Urinary bladder (tissue), 4 donors: Measurements from ENCODE around the gene TRNP1. TPM values are rescaled to one million over a fixed set of nuclear protein-coding genes. Genes with fewer than 3 reads are reported as not detected.
A peak's percentile ranks its signal among the peaks of the same experiment; 100 is the strongest.
"Not testable (repeated sequence)": the region's sequence is repeated elsewhere in the genome, so short reads cannot be mapped to it uniquely, and the experiment has no call there.

ENCODE experiments used
- DNase-seq: peaks from one replicate; pipeline ENCODE4 v3.0.0-alpha.2; 2015; ENCODE audit errors: extremely low spot score
- H3K27ac ChIP-seq: one replicate; pipeline ENCODE4 v1.5.1; 2013; ENCODE audit warnings: low read depth, mild to moderate bottlenecking, moderate library complexity
- H3K36me3 ChIP-seq: one replicate; pipeline ENCODE4 v1.6.1; 2013; ENCODE audit warnings: mild to moderate bottlenecking, moderate library complexity; ENCODE audit not compliant: insufficient read depth
- H3K4me1 ChIP-seq: one replicate; pipeline ENCODE4 v1.6.1; 2013; ENCODE audit warnings: mild to moderate bottlenecking, moderate library complexity; ENCODE audit not compliant: insufficient read depth
- H3K4me3 ChIP-seq: one replicate; pipeline ENCODE4 v1.5.1; 2013; ENCODE audit warnings: low read depth, low read length
- WGBS: extraction: QIAGEN DNeasy Blood & Tissue Kit; methylation state at CpG from one replicate; pipeline ENCODE4 v1.1.7; 2013; 5-methylcytosine and 5-hydroxymethylcytosine counted together
- polyA plus RNA-seq: library from polyadenylated mRNA; stranded (reverse); fragments of 200-250 nt; gene quantifications from one replicate; pipeline ENCODE4 v1.2.3, GENCODE V29; 2013
- total RNA-seq: library from RNA; depleted of rRNA; stranded (reverse); fragments of >200 nt; gene quantifications from one replicate; pipeline ENCODE4 v1.2.3, GENCODE V29; 2014
- donor health status: healthy with polysubstance abuse.
- donor health status: healthy.

Gene TRNP1
- total RNA-seq (7.1 TPM), polyA plus RNA-seq (31.4 TPM)

DNA sequence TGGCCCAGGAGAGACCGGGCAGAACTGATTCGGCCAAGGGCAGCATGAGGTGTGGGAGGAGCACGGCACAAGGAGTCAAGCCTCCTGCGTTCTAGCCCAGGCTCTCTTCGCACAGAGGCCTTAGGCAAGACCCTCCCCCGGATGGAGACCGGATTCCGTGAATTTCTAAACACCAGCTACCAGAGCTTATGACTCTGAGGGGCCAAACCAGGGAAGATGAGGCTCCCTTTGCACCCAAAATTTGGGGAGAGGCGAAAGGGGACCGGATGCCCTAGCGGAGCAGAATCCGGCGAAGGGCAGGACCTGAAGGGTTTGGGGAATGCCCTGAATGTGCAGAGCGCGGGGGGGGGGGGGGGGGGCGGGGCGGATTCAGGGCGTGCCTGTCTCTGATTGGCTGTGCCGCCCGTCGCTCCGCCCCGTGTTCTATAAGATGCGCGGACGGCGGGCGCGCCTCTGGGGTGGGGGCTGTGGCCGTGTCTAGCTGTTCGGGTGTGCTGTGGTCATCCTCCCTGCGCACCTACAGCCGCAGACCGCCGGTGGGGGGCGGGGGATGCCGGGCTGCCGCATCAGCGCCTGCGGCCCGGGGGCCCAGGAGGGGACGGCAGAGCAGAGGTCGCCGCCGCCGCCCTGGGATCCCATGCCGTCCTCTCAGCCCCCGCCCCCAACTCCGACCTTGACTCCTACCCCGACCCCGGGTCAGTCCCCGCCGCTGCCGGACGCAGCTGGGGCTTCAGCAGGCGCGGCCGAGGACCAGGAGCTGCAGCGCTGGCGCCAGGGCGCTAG, at the start of gene TRNP1:
TSS of gene TRNP1 (plus strand) at position 456 of the 783 bp plus-strand sequence. CDS start at position 551, 95 bp downstream.
- Histone ChIP-seq H3K4me1 (peaks cover 1% of the 10 kb centered on the region), H3K27ac (peak within 1 kb of the TSS; percentile 74), H3K36me3 (no peaks in the 10 kb centered on the region), H3K4me3 (peak within 1 kb of the TSS; percentile 82)
- DNase-seq, result no peak
- under 1% methylated on average over 58 of the region's 61 CpGs for WGBS

- WGBS, result 55% methylated on average over 2 of the region's 2 CpGs
- peaks cover 3% of the 10 kb centered on the region for H3K36me3 ChIP-seq
Measured at GRCh38 chr1:26945138-26945537, 48.4 kb upstream of the TRNP1 start.

DNA sequence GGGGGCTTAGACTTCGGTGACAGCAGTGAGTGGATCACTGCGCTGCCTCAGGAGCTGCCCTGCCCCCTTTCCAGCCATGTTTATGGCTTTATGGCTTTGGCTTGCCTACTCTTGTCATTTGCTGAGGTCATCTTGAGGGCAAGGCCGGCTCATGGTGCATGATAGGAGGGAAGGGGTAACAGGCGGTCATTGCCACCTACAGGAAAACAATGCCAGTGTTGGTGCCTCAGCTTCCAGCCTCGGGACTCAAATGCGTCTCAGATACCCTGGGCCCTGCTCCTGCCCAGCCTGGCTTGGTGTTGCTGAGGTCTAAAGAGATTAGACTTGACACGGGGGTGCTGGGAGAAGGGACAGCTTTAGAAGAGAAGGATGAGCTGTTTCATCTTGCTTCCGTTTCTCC, 47.8 kb upstream of the TRNP1 start:
- peaks cover 3% of the 10 kb centered on the region for H3K36me3 ChIP-seq
- no peak overlapping the region for H3K4me3 ChIP-seq
- DNase-seq, result no peak
- 58% methylated on average over 8 of the region's 8 CpGs for WGBS
- H3K27ac ChIP-seq, result no peak overlapping the region
- no peaks in the 10 kb centered on the region for H3K4me1 ChIP-seq

More at GRCh38 chr1:26945138-26945537, 48.4 kb upstream of the TRNP1 start:
- Histone ChIP-seq H3K4me3 (no peak overlapping the region), H3K27ac (no peak overlapping the region), H3K4me1 (no peaks in the 10 kb centered on the region)
- no peak for DNase-seq

GRCh38 chr1:26946270-26946669, 47.2 kb upstream of the TRNP1 start:
- DNase-seq, result no peak
- no peaks in the 10 kb centered on the region for H3K4me1 ChIP-seq
- whole genome bisulfite sequencing, result 70% methylated on average over 4 of the region's 4 CpGs
- peaks cover 3% of the 10 kb centered on the region for H3K36me3 ChIP-seq
- H3K27ac ChIP-seq, result peak overlapping the region; percentile 1
- no peak overlapping the region for H3K4me3 ChIP-seq

- 90% methylated on average over 16 of the region's 16 CpGs for WGBS
- H3K4me3 ChIP-seq, H3K4me1 ChIP-seq, DNase-seq, H3K27ac ChIP-seq, H3K36me3 ChIP-seq: not testable (repeated sequence)
Measured at GRCh38 chr1:26948725-26949057, 44.8 kb upstream of the TRNP1 start.

DNA sequence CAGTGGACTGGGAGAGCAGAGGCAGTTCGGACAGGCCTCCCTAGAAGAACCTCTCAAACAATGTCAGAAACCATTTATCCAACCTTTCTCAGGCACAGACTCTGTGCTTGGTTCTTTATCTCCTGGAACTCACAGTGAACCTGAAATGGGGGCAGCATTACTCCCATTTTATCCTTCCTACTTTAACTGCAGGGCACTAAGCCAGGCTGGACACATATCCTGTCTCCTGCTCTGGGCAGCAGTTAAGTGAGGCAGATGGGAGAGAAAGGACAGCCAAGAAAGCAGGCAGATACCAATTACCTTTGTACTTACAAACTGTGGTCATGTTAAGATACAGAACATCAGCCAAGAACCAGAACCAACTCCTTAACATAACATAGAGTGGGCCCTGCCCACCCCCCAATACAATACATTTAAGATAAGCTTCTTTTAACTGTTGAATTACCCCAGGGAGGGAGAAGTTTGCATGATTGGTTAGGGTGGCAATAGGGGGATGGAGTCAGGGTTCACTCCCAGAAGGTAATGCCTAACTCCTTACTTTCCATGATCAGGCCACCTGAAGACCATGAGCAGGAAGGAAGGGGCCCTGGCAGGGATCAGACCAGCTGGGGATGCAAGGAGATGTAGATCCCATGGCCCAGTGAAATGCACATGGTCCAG, 44.1 kb upstream of the TRNP1 start:
- H3K4me1 ChIP-seq, result no peaks in the 10 kb centered on the region
- no peak for DNase-seq
- WGBS, result 52% methylated on average over 1 of the region's 1 CpG
- H3K36me3 ChIP-seq, result no peaks in the 10 kb centered on the region
- H3K27ac ChIP-seq, result no peak overlapping the region
- no peak overlapping the region for H3K4me3 ChIP-seq

GRCh38 chr1:26949926-26950319, 43.6 kb upstream of the TRNP1 start:
- Histone ChIP-seq H3K4me3 (no peak overlapping the region), H3K36me3 (no peaks in the 10 kb centered on the region), H3K4me1 (no peaks in the 10 kb centered on the region), H3K27ac (no peak overlapping the region)
- WGBS, result 70% methylated on average over 3 of the region's 3 CpGs
- no peak for DNase-seq

- no peak overlapping the region for H3K4me3 ChIP-seq
- no peak overlapping the region for H3K27ac ChIP-seq
- WGBS, result 64% methylated on average over 8 of the region's 8 CpGs
- no peaks in the 10 kb centered on the region for H3K4me1 ChIP-seq
- DNase-seq, result no peak
- H3K36me3 ChIP-seq, result no peaks in the 10 kb centered on the region
Measured at GRCh38 chr1:26950602-26951001, 42.9 kb upstream of the TRNP1 start.

DNA sequence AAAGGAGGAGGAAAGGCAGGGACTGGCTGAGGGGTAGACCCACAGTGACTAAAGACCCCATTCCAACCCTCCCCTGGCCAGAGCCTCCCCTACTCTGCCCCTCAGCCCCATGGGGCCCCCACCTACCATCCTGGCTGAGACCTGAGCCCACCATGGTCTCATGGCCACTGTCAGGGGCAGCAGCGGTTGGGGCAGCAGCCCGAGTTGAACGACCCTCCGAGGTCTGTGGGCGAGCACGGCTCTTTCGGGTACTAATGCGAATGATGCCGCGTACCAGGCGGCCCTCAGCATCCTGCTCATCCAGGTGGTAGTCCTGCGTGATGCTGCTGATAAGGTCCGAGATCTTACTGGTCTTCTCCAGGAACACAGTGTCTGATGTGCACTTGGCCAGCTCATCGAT, 42.3 kb upstream of the TRNP1 start:
- Histone ChIP-seq H3K4me1 (no peaks in the 10 kb centered on the region), H3K27ac (no peak overlapping the region), H3K4me3 (no peak overlapping the region), H3K36me3 (no peaks in the 10 kb centered on the region)
- DNase-seq, result no peak
- WGBS, result 93% methylated on average over 14 of the region's 14 CpGs

DNA sequence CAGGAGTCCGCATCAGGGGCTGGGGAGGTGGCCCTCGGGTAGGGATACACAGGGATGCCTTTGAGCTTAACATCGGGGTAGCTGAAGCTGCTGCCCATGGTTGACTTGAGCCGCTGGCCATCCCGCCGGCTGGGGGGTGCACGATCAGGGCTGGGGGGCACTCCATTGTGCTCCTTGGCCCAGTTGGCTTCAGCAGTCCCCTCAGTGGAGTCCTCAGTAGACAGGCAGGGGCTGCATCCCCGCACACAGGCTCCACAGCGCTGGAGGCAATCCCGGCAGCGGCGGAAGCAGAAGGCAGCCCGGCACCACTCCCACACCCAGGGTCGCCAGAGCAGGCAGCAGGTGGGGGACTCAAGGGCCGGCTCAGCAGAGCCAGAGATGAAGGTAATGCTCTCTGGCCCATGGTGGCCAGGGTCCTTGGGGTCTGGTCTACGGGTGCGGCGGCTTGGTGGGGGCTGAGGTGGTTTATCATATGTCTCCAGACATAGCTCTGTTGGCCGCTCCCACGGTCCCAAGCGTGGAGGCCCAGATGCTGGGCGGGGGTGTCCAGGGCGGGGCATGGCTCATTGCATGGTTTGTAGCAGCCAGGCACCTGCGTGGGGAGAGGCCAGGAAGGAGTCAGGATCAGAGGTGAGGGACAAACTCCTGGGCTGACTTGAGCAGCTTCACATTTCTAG, 41.5 kb upstream of the TRNP1 start:
- no peak for DNase-seq
- Histone ChIP-seq H3K36me3 (no peaks in the 10 kb centered on the region), H3K27ac (no peak overlapping the region), H3K4me3 (no peak overlapping the region), H3K4me1 (no peaks in the 10 kb centered on the region)
- WGBS, result 86% methylated on average over 24 of the region's 24 CpGs

- WGBS, result 95% methylated on average over 5 of the region's 5 CpGs
- Histone ChIP-seq H3K4me1 (no peaks in the 10 kb centered on the region), H3K4me3 (no peak overlapping the region), H3K27ac (no peak overlapping the region), H3K36me3 (no peaks in the 10 kb centered on the region)
- DNase-seq, result no peak
Measured at GRCh38 chr1:26953374-26953773, 40.1 kb upstream of the TRNP1 start.

DNA sequence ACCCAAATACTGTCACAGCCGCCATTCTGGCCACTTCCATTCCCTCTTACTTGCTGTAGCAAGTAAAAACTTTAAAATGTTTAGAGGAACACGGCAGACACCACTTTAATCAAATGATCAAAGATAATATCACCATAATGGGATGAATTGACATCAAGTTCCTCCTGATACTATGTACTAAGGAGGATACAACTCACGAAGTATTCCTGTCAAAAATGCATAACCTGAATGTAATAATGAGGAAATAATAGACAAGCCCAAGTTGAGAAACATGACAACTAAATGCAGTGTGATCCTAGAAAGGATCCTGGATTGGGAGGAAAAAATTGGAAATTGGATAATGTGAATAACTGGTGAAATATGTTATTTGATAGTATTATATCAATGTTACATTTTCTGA, 37.2 kb upstream of the TRNP1 start:
- Histone ChIP-seq H3K4me3 (no peak overlapping the region), H3K4me1 (peaks cover 1% of the 10 kb centered on the region), H3K27ac (no peak overlapping the region), H3K36me3 (no peaks in the 10 kb centered on the region)
- WGBS, result 77% methylated on average over 3 of the region's 3 CpGs
- no peak for DNase-seq

- H3K4me3 ChIP-seq, result no peak overlapping the region
- no peak overlapping the region for H3K27ac ChIP-seq
- WGBS, result 78% methylated on average over 3 of the region's 3 CpGs
- H3K4me1 ChIP-seq, result peaks cover 1% of the 10 kb centered on the region
- no peaks in the 10 kb centered on the region for H3K36me3 ChIP-seq
- DNase-seq, result no peak
Measured at GRCh38 chr1:26957306-26957705, 36.2 kb upstream of the TRNP1 start.

DNA sequence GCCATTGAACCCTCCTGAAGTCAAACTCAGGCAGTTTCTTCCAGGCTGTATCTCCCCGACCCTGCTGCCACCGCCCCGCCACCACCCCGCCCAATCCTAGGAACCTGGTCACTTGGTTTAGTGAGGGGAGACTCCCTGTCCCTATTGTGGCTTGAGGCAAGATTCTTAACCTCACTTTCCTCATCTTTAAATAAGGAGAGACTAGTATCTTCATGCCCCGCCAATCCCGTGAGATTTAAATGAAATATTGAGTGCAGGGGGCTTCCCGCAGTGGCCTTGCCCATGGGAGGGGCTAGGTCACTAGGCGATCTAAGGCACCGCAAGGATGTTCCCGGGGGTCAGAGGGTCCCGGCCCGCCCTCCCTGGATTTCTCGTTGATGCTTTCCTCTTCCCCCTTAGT, 34.2 kb upstream of the TRNP1 start:
- DNase-seq, result no peak
- H3K27ac ChIP-seq, result no peak overlapping the region
- H3K4me1 ChIP-seq, result peaks cover 1% of the 10 kb centered on the region
- peak overlapping the region; percentile 45 for H3K4me3 ChIP-seq
- no peaks in the 10 kb centered on the region for H3K36me3 ChIP-seq
- WGBS, result 20% methylated on average over 13 of the region's 13 CpGs
